PC-3 (cell line): ENCODE results near the gene ACLY.

Experiments used
- CTCF ChIP-seq: fragments of 300-600 bp; sonication (generic); conservative IDR thresholded peaks from 2 replicates; pipeline ENCODE4 v1.5.1; 2017; ENCODE audit warnings: antibody characterized with exemption, low read depth, mild to moderate bottlenecking, low read length
- EZH2 ChIP-seq: fragments of 300-600 bp; sonication (generic); IDR thresholded peaks from one replicate; pipeline ENCODE4 v1.6.1; 2017; ENCODE audit warnings: antibody characterized with exemption, mild to moderate bottlenecking, low read length; ENCODE audit not compliant: unreplicated experiment
- EZH2phosphoT487 ChIP-seq: fragments of 300-600 bp; sonication (generic); IDR thresholded peaks from 2 replicates; pipeline ENCODE4 v1.6.1; 2018; ENCODE audit warnings: mild to moderate bottlenecking, antibody characterized with exemption, low read length, borderline replicate concordance

- TF ChIP-seq CTCF (no peak), EZH2 (no peak), EZH2phosphoT487 (no peak)
Observed at GRCh38 chr17:41909088-41909487, 9.7 kb downstream of the ACLY start.
